Measurements from ENCODE around the gene IL17RA.

Gene IL17RA

DNA sequence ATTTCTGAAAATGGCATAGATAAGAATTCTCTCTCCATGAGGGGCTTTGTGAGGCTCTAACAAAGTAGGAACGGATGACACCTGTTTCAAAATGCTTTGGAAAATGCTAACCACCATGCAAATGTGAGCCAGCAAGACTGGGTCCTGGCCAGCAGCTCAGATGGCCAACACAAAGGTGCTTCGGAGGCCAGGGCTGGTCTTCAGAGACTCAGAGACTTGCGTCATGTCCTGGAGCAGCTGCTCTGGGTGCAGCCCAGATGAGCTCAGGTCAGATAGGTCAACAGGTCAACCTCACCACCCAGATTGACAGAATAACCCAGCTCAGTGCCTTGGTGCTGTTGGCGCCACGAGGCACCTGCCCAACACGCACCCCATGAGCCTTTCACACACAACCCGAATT, 48.3 kb downstream of the IL17RA start:
- Histone ChIP-seq H3K18ac (ENCODE audit: low read length) (no peak overlapping the region), H3K79me1 (ENCODE audit: low read depth, low read length) (peaks cover 3% of the 10 kb centered on the region), H3K4ac (ENCODE audit: low read length) (no peak overlapping the region), H3K23ac (ENCODE audit: low read depth, low read length, poor library complexity) (no peak overlapping the region), H2AK5ac (ENCODE audit: low read depth, low read length) (no peak overlapping the region), H2BK5ac (ENCODE audit: low read length) (no peak overlapping the region), H2BK120ac (ENCODE audit: low read depth, low read length) (no peak overlapping the region), H2AFZ (ENCODE audit: low read length) (no peak overlapping the region), H3K9me3 (replicated peaks in 1 of 2; ENCODE audit: control insufficient read depth in 2 of 2, insufficient read depth in 1 of 2, low read depth in 1 of 2, low read length in 2 of 2) (peaks cover 0 to 2% of the 10 kb centered on the region in 2 donors), H3K27me3 (ENCODE audit: control insufficient read depth in 3 of 3, insufficient read depth in 3 of 3, low read depth in 1 of 3, low read length in 3 of 3) (no peaks in the 10 kb centered on the region), H2BK15ac (ENCODE audit: low read length) (no peak overlapping the region), H3K4me1 (ENCODE audit: control insufficient read depth in 2 of 2, insufficient read depth in 1 of 2, low read depth in 1 of 2, low read length in 2 of 2) (peaks cover 2 to 5% of the 10 kb centered on the region in 2 donors), H3K14ac (ENCODE audit: low read length) (no peak overlapping the region), H3K36me3 (replicated peaks in 1 of 2; ENCODE audit: control insufficient read depth in 2 of 2, insufficient read depth in 2 of 2, low read length in 2 of 2) (peaks cover 14 to 26% of the 10 kb centered on the region in 2 donors), H3K27ac (replicated peaks; ENCODE audit: low read length) (no peak overlapping the region), H3K4me3 (ENCODE audit: low read length in 2 of 2) (no peak overlapping the region), H3K9ac (ENCODE audit: low read depth, low read length, poor library complexity) (peak overlapping the region; percentile 10), H3K4me2 (ENCODE audit: insufficient read depth, low read length, poor library complexity, severe bottlenecking) (no peak overlapping the region), H4K8ac (ENCODE audit: low read depth, low read length) (no peak overlapping the region), H2BK12ac (ENCODE audit: low read length) (no peak overlapping the region), H4K91ac (ENCODE audit: low read depth, low read length, poor library complexity) (no peak overlapping the region)
- no CpG with 5 or more reads among the region's 7 CpGs for WGBS, 2 donors (ENCODE audit: extremely low coverage in 2 of 2, insufficient read length in 2 of 2, insufficient replicate concordance in 1 of 2)
- DNase-seq (ENCODE audit: low spot score): no peak

DNA sequence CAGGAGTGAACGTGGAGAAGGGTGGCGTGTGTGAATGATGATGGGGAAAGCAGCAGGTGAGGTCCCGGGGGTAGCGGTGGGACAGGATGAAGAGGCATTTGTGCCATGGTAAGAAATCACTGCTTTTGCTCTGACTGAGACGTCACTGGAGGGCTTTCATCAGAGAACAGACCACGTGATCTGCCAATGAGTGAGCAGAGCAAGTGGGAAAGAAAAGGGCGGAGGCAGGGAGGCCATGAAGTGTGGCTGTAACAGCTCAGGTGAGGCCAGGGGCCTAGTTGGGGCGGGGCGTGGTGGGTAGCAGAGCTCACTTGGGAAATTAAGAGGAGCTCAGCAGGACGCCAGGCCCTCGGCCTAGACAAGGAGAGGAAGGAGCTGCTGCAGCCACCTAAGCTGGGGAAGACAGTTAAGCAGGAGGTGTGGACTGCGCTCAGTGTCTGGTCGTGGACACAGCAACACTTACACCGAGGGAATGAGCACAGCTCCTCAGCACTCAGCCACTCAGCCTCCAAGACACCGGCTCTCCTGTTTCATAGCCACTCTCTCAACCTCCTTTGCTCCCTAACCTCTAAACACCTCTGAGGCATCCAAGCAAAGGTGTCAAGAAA, 50.5 kb downstream of the IL17RA start:
- Histone ChIP-seq H3K4me2 (ENCODE audit: insufficient read depth, low read length, poor library complexity, severe bottlenecking) (no peak overlapping the region), H2AK5ac (ENCODE audit: low read depth, low read length) (no peak overlapping the region), H3K14ac (ENCODE audit: low read length) (peak overlapping the region; percentile 47), H3K4me3 (ENCODE audit: low read length in 2 of 2) (no peak overlapping the region), H3K18ac (ENCODE audit: low read length) (no peak overlapping the region), H3K9ac (ENCODE audit: low read depth, low read length, poor library complexity) (no peak overlapping the region), H3K9me3 (replicated peaks in 1 of 2; ENCODE audit: control insufficient read depth in 2 of 2, insufficient read depth in 1 of 2, low read depth in 1 of 2, low read length in 2 of 2) (peaks cover 0 to 2% of the 10 kb centered on the region in 2 donors), H3K36me3 (replicated peaks in 1 of 2; ENCODE audit: control insufficient read depth in 2 of 2, insufficient read depth in 2 of 2, low read length in 2 of 2) (peaks cover 20 to 43% of the 10 kb centered on the region in 2 donors), H2BK5ac (ENCODE audit: low read length) (peak overlapping the region; percentile 46), H3K27me3 (ENCODE audit: control insufficient read depth in 3 of 3, insufficient read depth in 3 of 3, low read depth in 1 of 3, low read length in 3 of 3) (no peaks in the 10 kb centered on the region), H4K91ac (ENCODE audit: low read depth, low read length, poor library complexity) (no peak overlapping the region), H2BK12ac (ENCODE audit: low read length) (no peak overlapping the region), H3K4ac (ENCODE audit: low read length) (no peak overlapping the region), H2BK15ac (ENCODE audit: low read length) (no peak overlapping the region), H3K4me1 (ENCODE audit: control insufficient read depth in 2 of 2, insufficient read depth in 1 of 2, low read depth in 1 of 2, low read length in 2 of 2) (peaks cover 2 to 5% of the 10 kb centered on the region in 2 donors), H3K27ac (replicated peaks; ENCODE audit: low read length) (no peak overlapping the region), H4K8ac (ENCODE audit: low read depth, low read length) (no peak overlapping the region), H3K23ac (ENCODE audit: low read depth, low read length, poor library complexity) (peak overlapping the region; percentile 95), H3K79me1 (ENCODE audit: low read depth, low read length) (peaks cover 3% of the 10 kb centered on the region), H2AFZ (ENCODE audit: low read length) (no peak overlapping the region), H2BK120ac (ENCODE audit: low read depth, low read length) (no peak overlapping the region)
- no CpG with 5 or more reads among the region's 15 CpGs for WGBS, 2 donors (ENCODE audit: extremely low coverage in 2 of 2, insufficient read length in 2 of 2, insufficient replicate concordance in 1 of 2)
- DNase-seq (ENCODE audit: low spot score): no peak

- Histone ChIP-seq H2AFZ (ENCODE audit: low read length) (no peak overlapping the region), H3K23ac (ENCODE audit: low read depth, low read length, poor library complexity) (no peak overlapping the region), H3K9ac (ENCODE audit: low read depth, low read length, poor library complexity) (no peak overlapping the region), H3K14ac (ENCODE audit: low read length) (no peak overlapping the region), H4K91ac (ENCODE audit: low read depth, low read length, poor library complexity) (no peak overlapping the region), H3K27ac (replicated peaks; ENCODE audit: low read length) (no peak overlapping the region), H3K4ac (ENCODE audit: low read length) (no peak overlapping the region), H3K4me2 (ENCODE audit: insufficient read depth, low read length, poor library complexity, severe bottlenecking) (no peak overlapping the region), H3K36me3 (replicated peaks in 1 of 2; ENCODE audit: control insufficient read depth in 2 of 2, insufficient read depth in 2 of 2, low read length in 2 of 2) (peaks cover 31 to 62% of the 10 kb centered on the region in 2 donors), H3K4me1 (ENCODE audit: control insufficient read depth in 2 of 2, insufficient read depth in 1 of 2, low read depth in 1 of 2, low read length in 2 of 2) (peaks cover 0 to 2% of the 10 kb centered on the region in 2 donors), H3K79me1 (ENCODE audit: low read depth, low read length) (peaks cover 3% of the 10 kb centered on the region), H2BK12ac (ENCODE audit: low read length) (no peak overlapping the region), H2BK5ac (ENCODE audit: low read length) (no peak overlapping the region), H3K27me3 (ENCODE audit: control insufficient read depth in 3 of 3, insufficient read depth in 3 of 3, low read depth in 1 of 3, low read length in 3 of 3) (no peaks in the 10 kb centered on the region), H3K4me3 (ENCODE audit: low read length in 2 of 2) (no peak overlapping the region), H2AK5ac (ENCODE audit: low read depth, low read length) (no peak overlapping the region), H2BK15ac (ENCODE audit: low read length) (no peak overlapping the region), H4K8ac (ENCODE audit: low read depth, low read length) (no peak overlapping the region), H2BK120ac (ENCODE audit: low read depth, low read length) (no peak overlapping the region), H3K9me3 (replicated peaks in 1 of 2; ENCODE audit: control insufficient read depth in 2 of 2, insufficient read depth in 1 of 2, low read depth in 1 of 2, low read length in 2 of 2) (peaks cover 0 to 2% of the 10 kb centered on the region in 2 donors), H3K18ac (ENCODE audit: low read length) (no peak overlapping the region)
- whole genome bisulfite sequencing, 2 donors (ENCODE audit: extremely low coverage in 2 of 2, insufficient read length in 2 of 2, insufficient replicate concordance in 1 of 2): no CpG with 5 or more reads among the region's 4 CpGs
- no peak for DNase-seq (ENCODE audit: low spot score)
These were observed 52.4 kb downstream of the IL17RA start for GRCh38 chr22:17137170-17137569.

DNA sequence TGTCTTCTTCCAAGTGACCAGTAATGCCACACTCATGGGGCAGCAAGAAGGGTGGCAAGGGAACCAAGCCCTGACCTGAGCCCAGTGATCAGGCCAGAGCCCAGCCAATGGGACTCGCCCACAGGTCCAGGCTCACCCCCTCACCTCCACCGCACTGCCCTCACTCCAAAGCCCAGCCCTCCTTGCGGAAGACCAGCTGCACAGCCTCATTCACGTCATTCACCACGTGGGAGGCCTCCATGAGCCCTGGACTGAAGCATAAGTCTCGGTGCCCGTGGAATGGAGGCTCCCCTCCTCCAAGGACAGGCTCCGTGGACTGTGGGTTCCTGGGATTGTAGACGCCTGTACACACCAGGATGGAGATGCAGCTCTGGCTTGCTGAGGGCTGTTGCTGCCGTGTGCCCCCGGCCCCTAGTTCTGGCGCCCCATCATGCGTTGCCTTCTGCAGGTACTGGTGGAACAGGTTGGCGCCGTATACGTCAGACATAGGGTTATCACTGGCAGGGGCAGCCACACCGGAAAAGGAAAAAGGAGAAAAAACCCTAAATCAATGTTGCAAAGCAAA, 53.1 kb downstream of the IL17RA start:
- no peak overlapping the region for H2AK5ac ChIP-seq (ENCODE audit: low read depth, low read length)
- no CpG with 5 or more reads among the region's 17 CpGs for WGBS, 2 donors (ENCODE audit: extremely low coverage in 2 of 2, insufficient read length in 2 of 2, insufficient replicate concordance in 1 of 2)
- peaks cover 0 to 2% of the 10 kb centered on the region in 2 donors for H3K4me1 ChIP-seq (ENCODE audit: control insufficient read depth in 2 of 2, insufficient read depth in 1 of 2, low read depth in 1 of 2, low read length in 2 of 2)

More for the DNA sequence above, 53.1 kb downstream of the IL17RA start:
- H2AFZ ChIP-seq (ENCODE audit: low read length): no peak overlapping the region
- no peak overlapping the region for H2BK120ac ChIP-seq (ENCODE audit: low read depth, low read length)
- H4K91ac ChIP-seq (ENCODE audit: low read depth, low read length, poor library complexity): peak overlapping the region; percentile 50
- H3K79me1 ChIP-seq (ENCODE audit: low read depth, low read length): peaks cover 3% of the 10 kb centered on the region
- peaks cover 0 to 2% of the 10 kb centered on the region in 2 donors for H3K9me3 ChIP-seq (replicated peaks in 1 of 2; ENCODE audit: control insufficient read depth in 2 of 2, insufficient read depth in 1 of 2, low read depth in 1 of 2, low read length in 2 of 2)
- H3K27me3 ChIP-seq (ENCODE audit: control insufficient read depth in 3 of 3, insufficient read depth in 3 of 3, low read depth in 1 of 3, low read length in 3 of 3): no peaks in the 10 kb centered on the region
- H3K14ac ChIP-seq (ENCODE audit: low read length): no peak overlapping the region
- peak overlapping the region; percentile 77 for H3K23ac ChIP-seq (ENCODE audit: low read depth, low read length, poor library complexity)
- no peak overlapping the region for H3K4me3 ChIP-seq (ENCODE audit: low read length in 2 of 2)
- H4K8ac ChIP-seq (ENCODE audit: low read depth, low read length): no peak overlapping the region
- peak overlapping the region; percentile 88 for H2BK5ac ChIP-seq (ENCODE audit: low read length)
- no peak overlapping the region for H3K9ac ChIP-seq (ENCODE audit: low read depth, low read length, poor library complexity)
- no peak overlapping the region for H2BK12ac ChIP-seq (ENCODE audit: low read length)
- no peak overlapping the region for H3K18ac ChIP-seq (ENCODE audit: low read length)
- H3K4ac ChIP-seq (ENCODE audit: low read length): no peak overlapping the region
- H3K4me2 ChIP-seq (ENCODE audit: insufficient read depth, low read length, poor library complexity, severe bottlenecking): no peak overlapping the region
- no peak overlapping the region for H2BK15ac ChIP-seq (ENCODE audit: low read length)
- no peak overlapping the region for H3K27ac ChIP-seq (replicated peaks; ENCODE audit: low read length)
- peaks cover 31 to 70% of the 10 kb centered on the region in 2 donors for H3K36me3 ChIP-seq (replicated peaks in 1 of 2; ENCODE audit: control insufficient read depth in 2 of 2, insufficient read depth in 2 of 2, low read length in 2 of 2)
- DNase-seq (ENCODE audit: low spot score): no peak

All from neuronal stem cell (in vitro differentiated cells).